PC-3 (cell line): Measurements from ENCODE around the gene RMI1. TPM values are rescaled to one million over a fixed set of nuclear protein-coding genes. Genes with fewer than 3 reads are reported as not detected.

Experiments
- ATAC-seq: fragments of 200-7000 bp; cut with Tn5 transposase; 2 replicates; pipeline ENCODE4 v1.9.1; 2020; ENCODE audit warnings: mild to moderate bottlenecking, moderate library complexity
- BruUV-seq: library from RNA; stranded (reverse); fragments of 400-500 nt; replicated peaks from 2 replicates; lab custom pipeline; 2021; lab: Mats Ljungman, UMichigan
- CTCF ChIA-PET: fragments of 300-600 bp; sonication (Branson Sonifier 250); formaldehyde crosslinking; loops from one replicate; lab custom pipeline; 2022; ENCODE audit warnings: antibody characterized with exemption; lab: Charles Lee
- POLR2A ChIA-PET: fragments of 300-600 bp; sonication (Branson Sonifier 250); formaldehyde crosslinking; loops from one replicate; lab custom pipeline; 2022; ENCODE audit warnings: antibody characterized with exemption; ENCODE audit not compliant: unreplicated experiment; lab: Charles Lee
- DNase-seq: peaks from one replicate; pipeline ENCODE4 v3.0.0-alpha.2; 2015
- H2AFZ ChIP-seq: fragments of 300-600 bp; sonication (generic); 2 replicates; pipeline ENCODE4 v1.6.0; 2016; ENCODE audit warnings: antibody characterized with exemption, low read length
- H3F3A ChIP-seq: fragments of 300-600 bp; sonication (generic); one replicate; pipeline ENCODE4 v1.6.0; 2017; ENCODE audit warnings: antibody characterized with exemption, low read length, control low read depth, mild to moderate bottlenecking; ENCODE audit not compliant: unreplicated experiment
- H3K27ac ChIP-seq: fragments of 300-600 bp; sonication (generic); 2 replicates; pipeline ENCODE4 v1.5.1; 2016; ENCODE audit warnings: mild to moderate bottlenecking, low read length
- H3K27me3 ChIP-seq: fragments of 300-600 bp; sonication (generic); 2 replicates; pipeline ENCODE4 v1.6.1; 2016; ENCODE audit warnings: low read length, mixed read lengths
- H3K36me3 ChIP-seq: fragments of 300-600 bp; sonication (generic); 2 replicates; pipeline ENCODE4 v1.6.1; 2016; ENCODE audit warnings: low read depth, mixed run types, low read length, mixed read lengths
- H3K4me1 ChIP-seq: fragments of 300-600 bp; sonication (generic); 2 replicates; pipeline ENCODE4 v1.5.1; 2016; ENCODE audit warnings: low read length; ENCODE audit not compliant: insufficient read depth
- H3K4me2 ChIP-seq: fragments of 300-600 bp; sonication (generic); 2 replicates; pipeline ENCODE4 v1.6.0; 2016; ENCODE audit warnings: low read length
- H3K4me3 ChIP-seq: fragments of 300-600 bp; sonication (generic); 2 replicates; pipeline ENCODE4 v1.5.1; 2016; ENCODE audit warnings: mild to moderate bottlenecking, low read length, mixed read lengths
- H3K79me2 ChIP-seq: fragments of 300-600 bp; sonication (generic); 2 replicates; pipeline ENCODE4 v1.6.1; 2017; ENCODE audit warnings: low read length, mixed read lengths
- H3K9ac ChIP-seq: fragments of 300-600 bp; sonication (generic); 2 replicates; pipeline ENCODE4 v1.6.0; 2016; ENCODE audit warnings: mild to moderate bottlenecking, low read length
- H3K9me2 ChIP-seq: fragments of 300-600 bp; sonication (generic); replicated peaks from 2 replicates; pipeline ENCODE4 v1.6.1; 2016; ENCODE audit warnings: mixed run types, low read length, mixed read lengths
- H3K9me3 ChIP-seq: fragments of 300-600 bp; sonication (generic); 2 replicates; pipeline ENCODE4 v1.6.1; 2016; ENCODE audit warnings: low read length, mixed read lengths
- H4K20me1 ChIP-seq: fragments of 300-600 bp; sonication (generic); 2 replicates; pipeline ENCODE4 v1.6.1; 2016; ENCODE audit warnings: low read length, mixed read lengths
- CTCF ChIP-seq: fragments of 300-600 bp; sonication (generic); conservative IDR thresholded peaks from 2 replicates; pipeline ENCODE4 v1.5.1; 2017; ENCODE audit warnings: antibody characterized with exemption, low read depth, mild to moderate bottlenecking, low read length
- EZH2 ChIP-seq: fragments of 300-600 bp; sonication (generic); IDR thresholded peaks from one replicate; pipeline ENCODE4 v1.6.1; 2017; ENCODE audit warnings: antibody characterized with exemption, mild to moderate bottlenecking, low read length; ENCODE audit not compliant: unreplicated experiment
- EZH2phosphoT487 ChIP-seq: fragments of 300-600 bp; sonication (generic); IDR thresholded peaks from 2 replicates; pipeline ENCODE4 v1.6.1; 2018; ENCODE audit warnings: mild to moderate bottlenecking, antibody characterized with exemption, low read length, borderline replicate concordance
- intact Hi-C: fragments of 100-400 bp; cut with micrococcal nuclease; formaldehyde crosslinking; loops from 2 replicates; pipeline ENCODE4 v1.9.0; 2023
- total RNA-seq: library from RNA; depleted of rRNA; stranded (reverse); fragments of >200 nt; gene quantifications from 2 replicates; pipeline ENCODE4 v1.2.3, GENCODE V29; 2014

RMI1 gene
- total RNA-seq, 1 experiment from 2014 or later = 5.0 TPM

DNA sequence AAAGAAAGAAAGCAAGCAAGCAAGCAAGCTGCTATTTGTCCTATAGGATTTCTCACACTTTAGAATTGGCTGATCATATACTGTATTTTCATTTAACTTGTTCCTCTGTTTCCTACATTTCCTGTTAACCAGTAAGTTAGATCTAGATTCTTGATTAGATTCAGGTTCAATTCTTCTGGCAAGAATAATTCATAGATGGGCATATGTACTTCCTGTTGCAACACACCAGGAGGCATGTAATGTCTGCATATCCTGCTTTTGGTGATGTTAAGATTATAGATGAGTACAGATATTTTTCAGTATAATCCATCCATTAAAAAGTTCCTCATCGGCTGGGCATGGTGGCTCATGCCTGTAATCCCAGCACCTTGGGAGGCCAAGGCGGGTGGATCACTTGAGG, 48.6 kb upstream of the RMI1 start:
- H3K4me1 ChIP-seq = peaks cover 20% of the 10 kb centered on the region
- ChIA-PET POLR2A (no interaction called here), CTCF (no interaction called here)
- no peaks in the 10 kb centered on the region for H3K27me3 ChIP-seq
- peaks cover 5% of the 10 kb centered on the region for H3F3A ChIP-seq
- no peaks in the 10 kb centered on the region for H4K20me1 ChIP-seq
- no TSS peak for BruUV-seq
- no peak for DNase-seq
- H3K9me3 ChIP-seq = no peaks in the 10 kb centered on the region
- no peaks in the 10 kb centered on the region for H3K79me2 ChIP-seq
- no peaks in the 10 kb centered on the region for H3K36me3 ChIP-seq
- H3K9me2 ChIP-seq = no peaks in the 10 kb centered on the region
- no peak overlapping the region for H3K9ac ChIP-seq
- ATAC-seq = no peak
- H3K4me2 ChIP-seq = no peak overlapping the region
- no peak for TF ChIP-seq CTCF
- H3K4me3 ChIP-seq = no peak overlapping the region
- no peak overlapping the region for H2AFZ ChIP-seq
- no peak overlapping the region for H3K27ac ChIP-seq
- intact Hi-C loops = no loop called here

DNA sequence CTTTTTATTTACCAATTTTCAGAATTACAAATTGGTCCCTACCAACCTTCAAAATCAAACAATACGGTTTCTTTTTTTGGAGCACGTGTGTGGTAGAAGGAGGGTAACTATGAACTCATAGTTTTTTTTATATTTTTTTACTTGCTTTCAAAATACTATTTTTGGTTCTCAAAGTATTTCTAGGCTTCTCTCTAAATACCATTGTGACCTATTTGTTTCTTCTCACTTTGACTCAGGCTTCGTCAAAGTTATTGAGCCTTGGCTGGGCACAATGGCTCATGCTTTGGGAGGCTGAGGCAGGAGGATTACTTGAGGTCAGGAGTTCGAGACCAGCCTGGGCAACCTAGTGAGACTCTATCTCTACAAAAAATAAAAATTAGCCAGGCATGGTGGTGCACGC, 47.8 kb upstream of the RMI1 start:
- no peak overlapping the region for H3K9ac ChIP-seq
- intact Hi-C loops = no loop called here

DNA sequence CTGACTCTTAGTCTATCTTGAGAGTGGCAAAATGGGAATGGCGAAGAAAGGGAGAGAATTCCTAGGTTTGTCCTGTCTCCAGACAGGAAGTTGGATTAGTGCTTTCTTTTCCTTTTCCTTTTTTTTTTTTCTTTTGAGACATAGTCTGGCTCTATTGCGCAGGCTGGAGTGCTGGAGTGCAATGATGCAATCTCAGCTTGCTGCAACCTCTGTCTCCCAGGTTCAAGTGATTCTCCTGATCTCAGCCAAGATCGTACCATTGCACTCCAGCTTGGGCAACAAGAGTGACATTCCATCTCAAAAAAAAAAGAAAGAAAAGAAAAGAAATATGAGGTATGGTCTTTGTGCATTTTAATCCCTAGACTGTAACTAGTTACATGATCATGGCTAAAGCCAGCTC, 46.8 kb upstream of the RMI1 start:
- no peak for DNase-seq
- ChIA-PET CTCF (no interaction called here), POLR2A (no interaction called here)
- Histone ChIP-seq H3K4me1 (peaks cover 20% of the 10 kb centered on the region), H3K79me2 (no peaks in the 10 kb centered on the region), H3K36me3 (no peaks in the 10 kb centered on the region), H3F3A (peaks cover 5% of the 10 kb centered on the region), H3K9me2 (no peaks in the 10 kb centered on the region), H3K4me3 (no peak overlapping the region), H3K9me3 (no peaks in the 10 kb centered on the region), H2AFZ (no peak overlapping the region), H3K4me2 (no peak overlapping the region), H3K9ac (no peak overlapping the region), H3K27me3 (no peaks in the 10 kb centered on the region), H3K27ac (no peak overlapping the region), H4K20me1 (no peaks in the 10 kb centered on the region)
- no TSS peak for BruUV-seq
- intact Hi-C loops = loop anchor here (2.0 kb wide), 1 partner anchor 13 kb away; the partner anchor contains the start of gene KIF27
- ATAC-seq = no peak
- TF ChIP-seq CTCF (no peak), EZH2phosphoT487 (no peak), EZH2 (no peak)

More for the DNA sequence above, 47.8 kb upstream of the RMI1 start:
- Histone ChIP-seq H3K79me2 (no peaks in the 10 kb centered on the region), H4K20me1 (no peaks in the 10 kb centered on the region), H3K36me3 (no peaks in the 10 kb centered on the region), H3K4me1 (peaks cover 20% of the 10 kb centered on the region), H3F3A (peaks cover 5% of the 10 kb centered on the region), H3K9me2 (no peaks in the 10 kb centered on the region), H3K4me3 (no peak overlapping the region), H2AFZ (no peak overlapping the region), H3K27me3 (no peaks in the 10 kb centered on the region), H3K9me3 (no peaks in the 10 kb centered on the region), H3K27ac (no peak overlapping the region), H3K4me2 (no peak overlapping the region)
- ATAC-seq (no peak), DNase-seq (no peak)
- BruUV-seq = no TSS peak
- ChIA-PET POLR2A (no interaction called here), CTCF (no interaction called here)
- no peak for TF ChIP-seq CTCF
- TF ChIP-seq EZH2 = no peak
- TF ChIP-seq EZH2phosphoT487 = no peak
